ENCODE data around the gene CD58.

- TF ChIP-seq, protein P1, sequence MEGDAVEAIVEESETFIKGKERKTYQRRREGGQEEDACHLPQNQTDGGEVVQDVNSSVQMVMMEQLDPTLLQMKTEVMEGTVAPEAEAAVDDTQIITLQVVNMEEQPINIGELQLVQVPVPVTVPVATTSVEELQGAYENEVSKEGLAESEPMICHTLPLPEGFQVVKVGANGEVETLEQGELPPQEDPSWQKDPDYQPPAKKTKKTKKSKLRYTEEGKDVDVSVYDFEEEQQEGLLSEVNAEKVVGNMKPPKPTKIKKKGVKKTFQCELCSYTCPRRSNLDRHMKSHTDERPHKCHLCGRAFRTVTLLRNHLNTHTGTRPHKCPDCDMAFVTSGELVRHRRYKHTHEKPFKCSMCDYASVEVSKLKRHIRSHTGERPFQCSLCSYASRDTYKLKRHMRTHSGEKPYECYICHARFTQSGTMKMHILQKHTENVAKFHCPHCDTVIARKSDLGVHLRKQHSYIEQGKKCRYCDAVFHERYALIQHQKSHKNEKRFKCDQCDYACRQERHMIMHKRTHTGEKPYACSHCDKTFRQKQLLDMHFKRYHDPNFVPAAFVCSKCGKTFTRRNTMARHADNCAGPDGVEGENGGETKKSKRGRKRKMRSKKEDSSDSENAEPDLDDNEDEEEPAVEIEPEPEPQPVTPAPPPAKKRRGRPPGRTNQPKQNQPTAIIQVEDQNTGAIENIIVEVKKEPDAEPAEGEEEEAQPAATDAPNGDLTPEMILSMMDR (IDR thresholded peaks at IDR 0.05): no peak
- no peak for TF ChIP-seq POLR2A (IDR thresholded peaks at IDR 0.05)
These were observed 14.4 kb downstream of the CD58 start for GRCh38 chr1:116556289-116557006.

Measured in Peyer's patch (tissue), 4 donors.